GM12874 (cell line): ENCODE results near the gene TANGO2.

ENCODE experiments used
- TF ChIP-seq, protein P1 (sequence below): IDR thresholded peaks from 2 replicates; pipeline ENCODE4 v1.5.1; 2011; ENCODE audit warnings: low read depth, mild to moderate bottlenecking, control low read depth, low read length, moderate library complexity; ENCODE audit not compliant: insufficient read depth

TANGO2 gene

GRCh38 chr22:19981171-19981960 lies 39.5 kb upstream of the TANGO2 start:
- TF ChIP-seq, protein P1, sequence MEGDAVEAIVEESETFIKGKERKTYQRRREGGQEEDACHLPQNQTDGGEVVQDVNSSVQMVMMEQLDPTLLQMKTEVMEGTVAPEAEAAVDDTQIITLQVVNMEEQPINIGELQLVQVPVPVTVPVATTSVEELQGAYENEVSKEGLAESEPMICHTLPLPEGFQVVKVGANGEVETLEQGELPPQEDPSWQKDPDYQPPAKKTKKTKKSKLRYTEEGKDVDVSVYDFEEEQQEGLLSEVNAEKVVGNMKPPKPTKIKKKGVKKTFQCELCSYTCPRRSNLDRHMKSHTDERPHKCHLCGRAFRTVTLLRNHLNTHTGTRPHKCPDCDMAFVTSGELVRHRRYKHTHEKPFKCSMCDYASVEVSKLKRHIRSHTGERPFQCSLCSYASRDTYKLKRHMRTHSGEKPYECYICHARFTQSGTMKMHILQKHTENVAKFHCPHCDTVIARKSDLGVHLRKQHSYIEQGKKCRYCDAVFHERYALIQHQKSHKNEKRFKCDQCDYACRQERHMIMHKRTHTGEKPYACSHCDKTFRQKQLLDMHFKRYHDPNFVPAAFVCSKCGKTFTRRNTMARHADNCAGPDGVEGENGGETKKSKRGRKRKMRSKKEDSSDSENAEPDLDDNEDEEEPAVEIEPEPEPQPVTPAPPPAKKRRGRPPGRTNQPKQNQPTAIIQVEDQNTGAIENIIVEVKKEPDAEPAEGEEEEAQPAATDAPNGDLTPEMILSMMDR: no peak

GRCh38 chr22:19981961-19982920 lies 38.7 kb upstream of the TANGO2 start:
- TF ChIP-seq, protein P1: no peak

DNA sequence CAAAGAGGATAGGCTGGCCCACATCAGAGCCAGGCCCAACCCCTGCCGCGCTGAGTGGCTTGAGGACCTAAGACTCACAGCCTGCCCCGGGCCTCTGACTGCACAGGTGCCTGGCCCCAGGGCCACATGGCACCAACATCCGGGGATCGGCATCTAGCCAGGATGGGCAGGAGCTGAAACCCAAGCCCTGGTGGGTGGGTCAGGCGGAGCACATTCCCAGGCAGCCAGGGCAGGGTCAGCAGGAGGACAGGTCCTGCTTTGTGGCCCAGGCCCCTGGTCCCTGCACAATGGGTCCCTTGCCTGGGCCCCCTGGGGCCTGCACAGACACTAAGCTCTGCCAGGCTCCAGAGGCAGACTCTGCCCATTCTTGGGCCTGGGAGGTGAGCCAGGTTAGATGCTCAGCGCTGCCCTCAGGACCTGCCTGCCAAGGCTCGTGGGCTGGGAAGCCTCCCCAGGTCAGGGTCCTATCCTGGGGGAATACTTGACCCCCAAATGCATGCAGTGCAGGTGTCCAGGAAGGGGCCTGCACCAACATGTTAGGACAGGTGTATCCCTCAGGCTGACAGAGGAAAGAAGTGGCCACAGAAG lies 37.8 kb upstream of the TANGO2 start:
- TF ChIP-seq, protein P1: no peak

DNA sequence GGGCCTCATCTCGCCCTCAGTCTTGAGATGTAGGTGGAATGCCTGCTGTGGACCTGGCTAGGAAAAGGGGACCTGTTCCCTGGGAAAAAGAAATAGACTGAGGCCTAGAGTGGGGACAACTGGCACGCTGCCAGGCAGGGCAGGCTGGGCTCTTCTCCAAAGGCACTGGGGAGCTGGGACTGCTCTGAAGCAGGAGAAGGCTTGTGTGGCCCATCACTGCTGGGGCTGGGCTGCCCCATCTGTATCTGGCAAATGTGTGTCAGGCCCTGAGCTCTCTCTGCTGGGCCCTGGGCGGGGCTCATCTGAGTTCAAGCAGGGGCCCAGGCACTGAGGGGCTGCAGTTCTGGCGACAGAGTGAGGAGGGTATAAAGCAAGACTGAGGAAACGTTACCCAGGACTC lies 37.2 kb upstream of the TANGO2 start:
- TF ChIP-seq, protein P1: no peak

- TF ChIP-seq, protein P1: no peak
Measured at GRCh38 chr22:19984201-19984753, 36.6 kb upstream of the TANGO2 start.

DNA sequence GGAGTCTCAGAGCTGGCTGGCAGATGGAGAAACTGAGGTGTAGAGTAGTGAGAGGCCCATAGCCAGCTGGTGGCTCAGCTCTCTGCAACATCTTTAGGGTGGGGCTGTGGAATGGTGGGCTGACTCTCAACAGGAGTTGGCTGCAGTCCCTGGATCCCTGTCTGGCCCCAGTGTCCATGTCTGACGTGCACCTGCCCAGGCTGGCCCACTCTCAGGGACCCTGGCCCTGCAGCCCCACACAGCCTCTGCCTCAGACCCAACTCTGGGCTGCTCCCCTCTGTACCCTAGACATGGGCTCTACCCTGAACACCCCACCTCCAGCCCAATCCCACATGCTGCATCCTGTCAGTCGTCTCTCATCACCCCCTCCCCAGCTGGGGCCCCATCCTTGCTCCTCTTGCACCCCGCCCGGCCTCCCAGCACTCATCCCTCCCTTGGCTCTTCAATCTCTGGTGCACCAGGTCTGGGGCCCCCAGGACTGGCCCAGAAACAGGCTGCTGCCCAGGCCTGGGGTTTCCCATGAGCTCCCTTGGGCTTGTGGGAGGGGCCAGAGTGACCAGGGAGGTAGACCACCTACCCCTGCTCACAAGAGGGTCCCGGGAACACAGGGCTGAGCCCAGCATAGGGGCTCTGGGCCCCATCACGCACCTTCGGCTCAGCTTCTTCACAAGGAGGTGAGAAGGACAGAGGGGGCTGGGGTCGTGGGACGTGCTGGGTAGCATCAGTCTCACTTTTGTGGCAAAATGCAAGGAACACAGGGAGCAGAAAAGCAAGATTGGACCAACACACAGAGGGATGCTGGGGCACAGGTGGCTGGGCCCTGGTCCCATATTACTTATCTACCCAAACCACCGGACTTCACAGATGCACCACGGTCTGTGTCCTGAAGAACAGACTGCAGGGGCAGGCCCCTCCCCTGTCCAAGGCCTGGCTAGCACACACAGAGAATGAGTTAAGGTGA lies 35.8 kb upstream of the TANGO2 start:
- TF ChIP-seq, protein P1: no peak
